HG03159 (cell line): Measurements from ENCODE around the gene RIPK4.

ENCODE experiments used
- ATAC-seq: cut with Tn5 transposase; IDR thresholded peaks from one replicate; pipeline ENCODE4 v1.9.1; 2021; ENCODE audit warnings: mild to moderate bottlenecking, moderate library complexity; ENCODE audit not compliant: unreplicated experiment

Gene RIPK4

GRCh38 chr21:41766883-41767605, at the start of gene RIPK4:
Gene RIPK4, minus strand, starts transcription at chr21:41767052. Its CDS starts 11 bp downstream, at chr21:41767041.
- ATAC-seq: no peak

- ATAC-seq: no peak
Measured at GRCh38 chr21:41815652-41816582, 49.1 kb upstream of the RIPK4 start.

- ATAC-seq: no peak
Measured at GRCh38 chr21:41813226-41813625, 46.4 kb upstream of the RIPK4 start.

GRCh38 chr21:41812679-41813078, 45.8 kb upstream of the RIPK4 start:
- no peak for ATAC-seq

GRCh38 chr21:41810597-41810932, 43.7 kb upstream of the RIPK4 start:
- ATAC-seq: no peak

GRCh38 chr21:41809891-41810596, 43.2 kb upstream of the RIPK4 start:
- no peak for ATAC-seq

GRCh38 chr21:41808846-41809245, 42.0 kb upstream of the RIPK4 start:
- ATAC-seq: no peak

- no peak for ATAC-seq
Measured at GRCh38 chr21:41808094-41808493, 41.2 kb upstream of the RIPK4 start.

GRCh38 chr21:41806773-41807172, 39.9 kb upstream of the RIPK4 start:
- ATAC-seq: no peak

GRCh38 chr21:41805643-41806042, 38.8 kb upstream of the RIPK4 start:
- ATAC-seq: no peak

- no peak for ATAC-seq
Measured at GRCh38 chr21:41805038-41805437, 38.2 kb upstream of the RIPK4 start.

GRCh38 chr21:41804381-41804780, 37.5 kb upstream of the RIPK4 start:
- no peak for ATAC-seq

- ATAC-seq: no peak
Measured at GRCh38 chr21:41803316-41803715, 36.5 kb upstream of the RIPK4 start.

- no peak for ATAC-seq
Measured at GRCh38 chr21:41802684-41803083, 35.8 kb upstream of the RIPK4 start.

GRCh38 chr21:41802198-41802584, 35.3 kb upstream of the RIPK4 start:
- ATAC-seq: no peak

- no peak for ATAC-seq
Measured at GRCh38 chr21:41801321-41802197, 34.7 kb upstream of the RIPK4 start.

GRCh38 chr21:41800425-41801320, 33.8 kb upstream of the RIPK4 start:
- no peak for ATAC-seq

GRCh38 chr21:41799763-41800162, 32.9 kb upstream of the RIPK4 start:
- no peak for ATAC-seq

- ATAC-seq: no peak
Measured at GRCh38 chr21:41798326-41798725, 31.5 kb upstream of the RIPK4 start.
